HCT116 (cell line): ENCODE data around the gene NME1. TPM values are rescaled to one million over a fixed set of nuclear protein-coding genes. Genes with fewer than 3 reads are reported as not detected.
A peak's percentile ranks its signal among the peaks of the same experiment; 100 is the strongest.

ENCODE experiments used
- ATAC-seq: fragments of 200-7000 bp; cut with Tn5 transposase; 2 replicates; pipeline ENCODE4 v1.9.1; 2020; ENCODE audit warnings: mild to moderate bottlenecking, moderate library complexity
- BruUV-seq: library from RNA; stranded (reverse); fragments of 400-500 nt; replicated peaks from 2 replicates; lab custom pipeline; 2021; lab: Mats Ljungman, UMichigan
- CTCF ChIA-PET: fragments of 300-600 bp; sonication (Branson Sonifier 250); formaldehyde crosslinking; loops from one replicate; lab custom pipeline; 2021; ENCODE audit warnings: antibody characterized with exemption; lab: Charles Lee
- POLR2A ChIA-PET: fragments of 300-600, 350-600 bp; sonication (Branson Sonifier 250); formaldehyde crosslinking; loops from one replicate; lab custom pipeline; 2021; ENCODE audit warnings: antibody characterized with exemption; lab: Charles Lee
- RAD21 ChIA-PET, 2 experiments: fragments of 300-600 bp; sonication (Branson Sonifier 250); formaldehyde crosslinking; loops; one replicate each; lab custom pipeline; 2023; ENCODE audit warnings: low total read pairs in 2 of 2; ENCODE audit not compliant: uncharacterized antibody in 2 of 2, unreplicated experiment in 2 of 2, low non-redundant PET in 1 of 2; lab: Charles Lee
- DNase-seq: peaks from one replicate; pipeline ENCODE4 v3.0.0-alpha.2; 2010; ENCODE audit warnings: low read depth, low spot score
- H2AFZ ChIP-seq: fragments of 200-600 bp; shearing (Covaris generic), sonication (generic); 2 replicates; pipeline ENCODE4 v1.6.1; 2017; ENCODE audit warnings: low read depth, mixed run types, mixed read lengths, antibody characterized with exemption, low read length; ENCODE audit not compliant: poor library complexity, severe bottlenecking
- H3K27ac ChIP-seq: 2 replicates; pipeline ENCODE4 v1.5.1; 2012; ENCODE audit warnings: low read depth, low read length
- H3K27me3 ChIP-seq: fragments of 200-600 bp; sonication (generic); 2 replicates; pipeline ENCODE4 v1.6.1; 2016; ENCODE audit warnings: mixed run types, low read length, mixed read lengths; ENCODE audit not compliant: insufficient read depth
- H3K36me3 ChIP-seq, 2 experiments: fragments of 200-500 bp in 1 of 2; fragments of 200-600 bp in 1 of 2; sonication (Bioruptor generic) in 1 of 2; sonication (generic) in 1 of 2; 2 replicates each; pipeline versions ENCODE4 v1.5.1 to v1.6.1; 2014 to 2016; ENCODE audit warnings: low read length in 2 of 2, inconsistent platforms in 1 of 2, mixed read lengths in 1 of 2, mixed run types in 1 of 2; ENCODE audit not compliant: insufficient read depth in 2 of 2, control insufficient read depth in 1 of 2
- H3K4me1 ChIP-seq, 2 experiments: fragments of 200-600 bp in 1 of 2; sonication (generic) in 1 of 2; 2 replicates each; pipeline versions ENCODE4 v1.5.1 to v1.6.1; 2012 to 2017; ENCODE audit warnings: low read length in 2 of 2, inconsistent platforms in 1 of 2, mild to moderate bottlenecking in 1 of 2, mixed read lengths in 1 of 2, mixed run types in 1 of 2, moderate library complexity in 1 of 2; ENCODE audit not compliant: insufficient read depth in 2 of 2, control insufficient read depth in 1 of 2
- H3K4me2 ChIP-seq: fragments of 200-600 bp; sonication (generic); 2 replicates; pipeline ENCODE4 v1.6.1; 2017; ENCODE audit warnings: mixed run types, low read length, mixed read lengths
- H3K4me3 ChIP-seq, 2 experiments: fragments of 200-600 bp in 1 of 2; sonication (generic) in 1 of 2; replicated peaks in 1 of 2; 2 replicates each; pipeline ENCODE4 v1.5.1; 2011 to 2016; ENCODE audit warnings: low read length in 2 of 2, control low read depth in 1 of 2, low read depth in 1 of 2, mild to moderate bottlenecking in 1 of 2, mixed read lengths in 1 of 2, mixed run types in 1 of 2
- H3K79me2 ChIP-seq: fragments of 200-600 bp; sonication (generic); 2 replicates; pipeline ENCODE4 v1.6.1; 2017; ENCODE audit warnings: mild to moderate bottlenecking, mixed run types, low read length, moderate library complexity, mixed read lengths; ENCODE audit not compliant: insufficient read depth
- H3K9ac ChIP-seq: fragments of 200-600 bp; sonication (generic); 2 replicates; pipeline ENCODE4 v1.6.1; 2016; ENCODE audit warnings: low read length, mixed read lengths
- H3K9me2 ChIP-seq: fragments of 200-600 bp; sonication (generic), shearing (Covaris generic); 2 replicates; pipeline ENCODE4 v1.6.1; 2017; ENCODE audit warnings: mixed run types, mild to moderate bottlenecking, moderate library complexity; ENCODE audit not compliant: insufficient read depth
- H3K9me3 ChIP-seq, 2 experiments: fragments of 200-500 bp in 1 of 2; fragments of 200-600 bp in 1 of 2; sonication (Bioruptor generic) in 1 of 2; sonication (generic) in 1 of 2; 2 replicates each; pipeline ENCODE4 v1.6.1; 2014 to 2017; ENCODE audit warnings: low read length in 2 of 2, mixed read lengths in 2 of 2, inconsistent platforms in 1 of 2, low read depth in 1 of 2, mild to moderate bottlenecking in 1 of 2, mixed run types in 1 of 2, moderate library complexity in 1 of 2; ENCODE audit not compliant: control insufficient read depth in 1 of 2, insufficient read depth in 1 of 2
- H4K20me1 ChIP-seq: fragments of 200-600 bp; sonication (generic), shearing (Covaris generic); 2 replicates; pipeline ENCODE4 v1.6.1; 2017; ENCODE audit warnings: mixed run types, mild to moderate bottlenecking, moderate library complexity; ENCODE audit not compliant: insufficient read depth
- CBX3 ChIP-seq: IDR thresholded peaks from 2 replicates; pipeline ENCODE4 v1.6.1; 2012; ENCODE audit warnings: low read depth
- CEBPB ChIP-seq: IDR thresholded peaks from 2 replicates; pipeline ENCODE4 v1.6.1; 2012; ENCODE audit warnings: low read depth
- EGR1 ChIP-seq: IDR thresholded peaks from 2 replicates; pipeline ENCODE4 v1.6.1; 2012; ENCODE audit warnings: low read depth
- ELF1 ChIP-seq: IDR thresholded peaks from 2 replicates; pipeline ENCODE4 v1.6.1; 2012; ENCODE audit warnings: low read depth, borderline replicate concordance
- EZH2phosphoT487 ChIP-seq: fragments of 200-600 bp; IDR thresholded peaks from 2 replicates; pipeline ENCODE4 v1.6.1; 2018; ENCODE audit warnings: antibody characterized with exemption, borderline replicate concordance
- FOSL1 ChIP-seq: IDR thresholded peaks from 2 replicates; pipeline ENCODE4 v1.6.1; 2012; ENCODE audit warnings: low read depth
- JUND ChIP-seq: IDR thresholded peaks from 2 replicates; pipeline ENCODE4 v1.6.1; 2012
- POLR2A ChIP-seq: IDR thresholded peaks from 2 replicates; pipeline ENCODE4 v1.7.0; 2011; ENCODE audit warnings: borderline replicate concordance; ENCODE audit not compliant: insufficient read depth, insufficient read length; ENCODE audit errors: extremely low read depth
- SIN3A ChIP-seq: IDR thresholded peaks from 2 replicates; pipeline ENCODE4 v1.6.1; 2012; ENCODE audit warnings: low read depth
- SP1 ChIP-seq: IDR thresholded peaks from 2 replicates; pipeline ENCODE4 v1.6.1; 2012; ENCODE audit warnings: low read depth
- SRF ChIP-seq: IDR thresholded peaks from 2 replicates; pipeline ENCODE4 v1.6.1; 2012; ENCODE audit warnings: low read depth
- TCF7L2 ChIP-seq: IDR thresholded peaks from 2 replicates; pipeline ENCODE4 v1.7.0; 2011; ENCODE audit warnings: borderline replicate concordance, inconsistent platforms; ENCODE audit not compliant: insufficient read depth, insufficient read length; ENCODE audit errors: extremely low read depth
- YY1 ChIP-seq: IDR thresholded peaks from 2 replicates; pipeline ENCODE4 v1.6.1; 2011; ENCODE audit warnings: low read length, low read depth, moderate library complexity, mild to moderate bottlenecking; ENCODE audit not compliant: insufficient replicate concordance; ENCODE audit errors: extremely low read depth
- ZFX ChIP-seq: fragments of 450-650 bp; IDR thresholded peaks from 2 replicates; pipeline ENCODE4 v1.6.1; 2017
- ZNF274 ChIP-seq: fragments of 200-500 bp; sonication (Bioruptor generic); IDR thresholded peaks from 2 replicates; pipeline ENCODE4 v1.6.1; 2014; ENCODE audit warnings: mild to moderate bottlenecking, low read depth, low read length, inconsistent platforms
- intact Hi-C: fragments of 100-400 bp; cut with micrococcal nuclease; formaldehyde crosslinking; loops from 2 replicates; pipeline ENCODE4 v1.10.0; 2022
- total RNA-seq: library from RNA; stranded (reverse); gene quantifications from one replicate; pipeline ENCODE4 v1.2.1, GENCODE V29; 2021; ENCODE audit not compliant: unreplicated experiment
- TF ChIP-seq, protein P1 (sequence below): IDR thresholded peaks from 2 replicates; pipeline ENCODE4 v1.6.1; 2011; ENCODE audit warnings: mild to moderate bottlenecking, low read length, moderate library complexity; ENCODE audit not compliant: insufficient replicate concordance; ENCODE audit errors: extremely low read depth
- TF ChIP-seq, protein P2 (sequence below): IDR thresholded peaks from 2 replicates; pipeline ENCODE4 v1.6.1; 2012; ENCODE audit warnings: low read depth
- TF ChIP-seq, protein P3 (sequence below), 3 experiments: fragments of 200-600 bp in 1 of 3; sonication (generic) in 1 of 3; IDR thresholded peaks in 2 of 3; conservative IDR thresholded peaks in 1 of 3; 2 replicates each; pipeline ENCODE4 v1.5.1; 2012 to 2017; ENCODE audit warnings: low read depth in 2 of 3, low read length in 2 of 3, antibody characterized with exemption in 1 of 3, borderline replicate concordance in 1 of 3, control low read depth in 1 of 3, mild to moderate bottlenecking in 1 of 3, mixed read lengths in 1 of 3, mixed run types in 1 of 3, moderate library complexity in 1 of 3; ENCODE audit not compliant: insufficient read depth in 1 of 3

The NME1 gene
- total RNA-seq, 1 experiment from 2014 or later = 510 TPM

DNA sequence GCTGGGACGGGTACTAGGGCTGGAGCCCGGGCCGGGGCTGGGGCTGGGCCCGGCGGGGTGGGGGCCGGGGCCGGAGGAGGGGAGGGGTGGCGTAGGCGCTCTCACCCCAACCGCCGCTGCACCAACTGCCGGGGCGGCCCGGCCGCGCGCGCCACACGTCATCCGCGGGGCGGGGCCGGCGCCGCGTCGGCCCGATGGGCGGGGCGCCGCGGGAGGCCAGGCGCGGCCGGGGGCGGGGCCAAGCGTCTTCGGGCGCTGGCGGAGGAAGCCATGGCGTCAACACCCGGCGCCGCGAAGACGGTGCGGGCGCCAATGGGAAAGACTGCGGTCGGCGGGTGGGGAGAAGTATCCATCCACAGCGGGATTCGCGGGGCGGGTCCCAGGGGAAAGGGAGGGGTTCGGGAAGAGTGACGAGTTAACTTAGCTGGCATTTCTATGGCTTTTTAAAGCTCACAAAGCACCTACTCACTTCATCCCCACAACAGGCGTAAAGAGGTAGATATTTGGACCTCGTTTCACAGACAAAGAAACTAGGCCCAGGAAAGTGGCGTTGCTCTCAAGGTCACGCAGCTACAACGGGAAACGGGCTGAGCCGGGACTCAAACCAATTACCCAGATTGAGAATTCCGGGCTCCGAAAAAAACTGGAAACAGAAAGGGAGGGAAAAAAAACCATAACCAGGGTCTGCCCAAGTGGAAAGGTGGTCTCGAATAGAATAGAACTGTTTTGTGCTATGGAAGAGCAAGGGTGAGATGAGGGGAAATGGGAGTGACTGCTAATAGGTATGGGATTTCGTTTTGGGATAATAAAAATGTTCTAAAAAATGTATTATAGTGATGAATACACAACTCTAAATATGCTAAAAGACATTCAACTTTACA is 32.4 kb upstream of the NME1 start, which contains the start of gene SPAG9:
SPAG9 (minus strand) TSS at position 130 of the 881 bp plus-strand sequence. CDS start 212 bp downstream, outside the sequence.
- Histone ChIP-seq H4K20me1 (peaks cover 17% of the 10 kb centered on the region; the same call in 1 of the 2 replicates), H3K27ac (peak within 1 kb of the TSS; percentile 87), H3K36me3 (no peaks in the 10 kb centered on the region), H3K9ac (peak within 1 kb of the TSS; percentile 95), H2AFZ (no peak within 1 kb of the TSS), H3K4me3 (peak within 1 kb of the TSS; percentile 91 to 92), H3K79me2 (peaks cover 45% of the 10 kb centered on the region), H3K4me1 (peaks cover 39 to 54% of the 10 kb centered on the region in 2 experiments), H3K4me2 (peak within 1 kb of the TSS; percentile 89), H3K9me2 (no peaks in the 10 kb centered on the region), H3K27me3 (no peaks in the 10 kb centered on the region), H3K9me3 (no peaks in the 10 kb centered on the region)
- ChIA-PET RAD21 (interaction anchor here (1.3 to 1.7 kb wide), 2 partner anchors 32 kb away, joined by 7 to 8 read pairs; partner anchors contain the start of gene NME1 (in 2 of the 2)), CTCF (interaction anchor here (1.0 to 4.6 kb wide), 2 partner anchors 32 to 34 kb away, joined by 3 to 43 read pairs; partner anchors contain the start of gene NME1), POLR2A (interaction anchor here (0.5 to 3.5 kb wide), 20 partner anchors 8 to 473 kb away, joined by 3 to 24 read pairs (median 5); partner anchors contain the start of genes NME1, NME2 and TOB1)
- peak; percentile 79 for ATAC-seq
- DNase-seq = peak; percentile 95
- TSS peak; percentile 25 for BruUV-seq
- intact Hi-C loops = loop anchor here (1.0 to 2.0 kb wide), 2 partner anchors 32 to 254 kb away; partner anchors contain the start of genes NME1 and TOB1
- TF ChIP-seq FOSL1 (no peak), SP1 (peak; percentile 88), EGR1 (peak; percentile 43; the same call in 1 of the 2 replicates), POLR2A (peak; percentile 45), CEBPB (no peak), JUND (no peak), SIN3A (0 out of 2 replicates have a peak, but pooled peaks have one; percentile 52), YY1 (peak; percentile 87), SRF (peak; percentile 70; the same call in 1 of the 2 replicates), TCF7L2 (no peak), EZH2phosphoT487 (no peak), ZNF274 (no peak), ELF1 (no peak), CBX3 (peak; percentile 48; the same call in 1 of the 2 replicates), ZFX (peak; percentile 69; the same call in 1 of the 2 replicates)
- TF ChIP-seq, protein P1, sequence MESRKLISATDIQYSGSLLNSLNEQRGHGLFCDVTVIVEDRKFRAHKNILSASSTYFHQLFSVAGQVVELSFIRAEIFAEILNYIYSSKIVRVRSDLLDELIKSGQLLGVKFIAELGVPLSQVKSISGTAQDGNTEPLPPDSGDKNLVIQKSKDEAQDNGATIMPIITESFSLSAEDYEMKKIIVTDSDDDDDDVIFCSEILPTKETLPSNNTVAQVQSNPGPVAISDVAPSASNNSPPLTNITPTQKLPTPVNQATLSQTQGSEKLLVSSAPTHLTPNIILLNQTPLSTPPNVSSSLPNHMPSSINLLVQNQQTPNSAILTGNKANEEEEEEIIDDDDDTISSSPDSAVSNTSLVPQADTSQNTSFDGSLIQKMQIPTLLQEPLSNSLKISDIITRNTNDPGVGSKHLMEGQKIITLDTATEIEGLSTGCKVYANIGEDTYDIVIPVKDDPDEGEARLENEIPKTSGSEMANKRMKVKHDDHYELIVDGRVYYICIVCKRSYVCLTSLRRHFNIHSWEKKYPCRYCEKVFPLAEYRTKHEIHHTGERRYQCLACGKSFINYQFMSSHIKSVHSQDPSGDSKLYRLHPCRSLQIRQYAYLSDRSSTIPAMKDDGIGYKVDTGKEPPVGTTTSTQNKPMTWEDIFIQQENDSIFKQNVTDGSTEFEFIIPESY = peak; percentile 73
- TF ChIP-seq, protein P2, sequence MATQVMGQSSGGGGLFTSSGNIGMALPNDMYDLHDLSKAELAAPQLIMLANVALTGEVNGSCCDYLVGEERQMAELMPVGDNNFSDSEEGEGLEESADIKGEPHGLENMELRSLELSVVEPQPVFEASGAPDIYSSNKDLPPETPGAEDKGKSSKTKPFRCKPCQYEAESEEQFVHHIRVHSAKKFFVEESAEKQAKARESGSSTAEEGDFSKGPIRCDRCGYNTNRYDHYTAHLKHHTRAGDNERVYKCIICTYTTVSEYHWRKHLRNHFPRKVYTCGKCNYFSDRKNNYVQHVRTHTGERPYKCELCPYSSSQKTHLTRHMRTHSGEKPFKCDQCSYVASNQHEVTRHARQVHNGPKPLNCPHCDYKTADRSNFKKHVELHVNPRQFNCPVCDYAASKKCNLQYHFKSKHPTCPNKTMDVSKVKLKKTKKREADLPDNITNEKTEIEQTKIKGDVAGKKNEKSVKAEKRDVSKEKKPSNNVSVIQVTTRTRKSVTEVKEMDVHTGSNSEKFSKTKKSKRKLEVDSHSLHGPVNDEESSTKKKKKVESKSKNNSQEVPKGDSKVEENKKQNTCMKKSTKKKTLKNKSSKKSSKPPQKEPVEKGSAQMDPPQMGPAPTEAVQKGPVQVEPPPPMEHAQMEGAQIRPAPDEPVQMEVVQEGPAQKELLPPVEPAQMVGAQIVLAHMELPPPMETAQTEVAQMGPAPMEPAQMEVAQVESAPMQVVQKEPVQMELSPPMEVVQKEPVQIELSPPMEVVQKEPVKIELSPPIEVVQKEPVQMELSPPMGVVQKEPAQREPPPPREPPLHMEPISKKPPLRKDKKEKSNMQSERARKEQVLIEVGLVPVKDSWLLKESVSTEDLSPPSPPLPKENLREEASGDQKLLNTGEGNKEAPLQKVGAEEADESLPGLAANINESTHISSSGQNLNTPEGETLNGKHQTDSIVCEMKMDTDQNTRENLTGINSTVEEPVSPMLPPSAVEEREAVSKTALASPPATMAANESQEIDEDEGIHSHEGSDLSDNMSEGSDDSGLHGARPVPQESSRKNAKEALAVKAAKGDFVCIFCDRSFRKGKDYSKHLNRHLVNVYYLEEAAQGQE = no peak
- TF ChIP-seq, protein P3, sequence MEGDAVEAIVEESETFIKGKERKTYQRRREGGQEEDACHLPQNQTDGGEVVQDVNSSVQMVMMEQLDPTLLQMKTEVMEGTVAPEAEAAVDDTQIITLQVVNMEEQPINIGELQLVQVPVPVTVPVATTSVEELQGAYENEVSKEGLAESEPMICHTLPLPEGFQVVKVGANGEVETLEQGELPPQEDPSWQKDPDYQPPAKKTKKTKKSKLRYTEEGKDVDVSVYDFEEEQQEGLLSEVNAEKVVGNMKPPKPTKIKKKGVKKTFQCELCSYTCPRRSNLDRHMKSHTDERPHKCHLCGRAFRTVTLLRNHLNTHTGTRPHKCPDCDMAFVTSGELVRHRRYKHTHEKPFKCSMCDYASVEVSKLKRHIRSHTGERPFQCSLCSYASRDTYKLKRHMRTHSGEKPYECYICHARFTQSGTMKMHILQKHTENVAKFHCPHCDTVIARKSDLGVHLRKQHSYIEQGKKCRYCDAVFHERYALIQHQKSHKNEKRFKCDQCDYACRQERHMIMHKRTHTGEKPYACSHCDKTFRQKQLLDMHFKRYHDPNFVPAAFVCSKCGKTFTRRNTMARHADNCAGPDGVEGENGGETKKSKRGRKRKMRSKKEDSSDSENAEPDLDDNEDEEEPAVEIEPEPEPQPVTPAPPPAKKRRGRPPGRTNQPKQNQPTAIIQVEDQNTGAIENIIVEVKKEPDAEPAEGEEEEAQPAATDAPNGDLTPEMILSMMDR (IDR thresholded peaks at IDR 0.05 in 2 of 3, conservative IDR thresholded peaks at IDR 0.05 in 1 of 3; ENCODE audit: borderline replicate concordance in 1 of 3, insufficient read depth in 1 of 3, low read depth in 2 of 3, low read length in 2 of 3) = no peak
